ENCODE data around the gene INO80D. TPM values are rescaled to one million over a fixed set of nuclear protein-coding genes. Genes with fewer than 3 reads are reported as not detected.
"Not testable (repeated sequence)": the region's sequence is repeated elsewhere in the genome, so short reads cannot be mapped to it uniquely, and the experiment has no call there.

Gene INO80D, protein sequence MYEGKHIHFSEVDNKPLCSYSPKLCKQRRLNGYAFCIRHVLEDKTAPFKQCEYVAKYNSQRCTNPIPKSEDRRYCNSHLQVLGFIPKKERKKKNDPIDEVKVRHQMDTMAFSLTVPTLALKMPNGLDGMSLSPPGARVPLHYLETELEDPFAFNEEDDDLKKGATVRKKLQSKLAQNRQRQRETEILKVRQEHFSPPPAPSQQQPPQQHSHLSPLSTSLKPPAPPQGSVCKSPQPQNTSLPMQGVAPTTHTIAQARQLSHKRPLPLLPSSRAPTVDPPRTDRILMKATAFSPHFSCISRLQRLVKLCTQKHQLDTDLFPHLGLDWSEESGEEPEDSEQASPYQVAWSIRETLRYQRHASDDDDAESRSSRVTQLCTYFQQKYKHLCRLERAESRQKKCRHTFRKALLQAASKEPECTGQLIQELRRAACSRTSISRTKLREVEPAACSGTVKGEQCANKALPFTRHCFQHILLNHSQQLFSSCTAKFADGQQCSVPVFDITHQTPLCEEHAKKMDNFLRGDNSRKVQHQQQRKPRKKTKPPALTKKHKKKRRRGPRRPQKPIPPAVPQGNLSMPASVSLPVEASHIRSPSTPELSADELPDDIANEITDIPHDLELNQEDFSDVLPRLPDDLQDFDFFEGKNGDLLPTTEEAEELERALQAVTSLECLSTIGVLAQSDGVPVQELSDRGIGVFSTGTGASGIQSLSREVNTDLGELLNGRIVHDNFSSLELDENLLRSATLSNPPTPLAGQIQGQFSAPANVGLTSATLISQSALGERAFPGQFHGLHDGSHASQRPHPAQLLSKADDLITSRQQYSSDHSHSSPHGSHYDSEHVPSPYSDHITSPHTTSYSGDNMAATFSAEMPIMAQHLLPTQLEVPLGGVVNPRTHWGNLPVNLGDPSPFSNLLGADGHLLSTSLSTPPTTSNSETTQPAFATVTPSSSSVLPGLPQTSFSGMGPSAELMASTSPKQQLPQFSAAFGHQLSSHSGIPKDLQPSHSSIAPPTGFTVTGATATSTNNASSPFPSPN
- 3.9 and 5.1 TPM in 2 replicates for total RNA-seq (2014; rRNA removed; shearing (Covaris generic))

- peak; percentile 79 for DNase-seq (ENCODE audit: low spot score)
Measured at GRCh38 chr2:206085742-206086445, at the start of gene INO80D. Gene INO80D, minus strand, starts transcription at chr2:206086174. Its CDS starts 23,158 bp downstream, at chr2:206063016.

GRCh38 chr2:206127656-206128055, 41.7 kb upstream of the INO80D start:
- DNase-seq (ENCODE audit: low spot score): no peak

DNA sequence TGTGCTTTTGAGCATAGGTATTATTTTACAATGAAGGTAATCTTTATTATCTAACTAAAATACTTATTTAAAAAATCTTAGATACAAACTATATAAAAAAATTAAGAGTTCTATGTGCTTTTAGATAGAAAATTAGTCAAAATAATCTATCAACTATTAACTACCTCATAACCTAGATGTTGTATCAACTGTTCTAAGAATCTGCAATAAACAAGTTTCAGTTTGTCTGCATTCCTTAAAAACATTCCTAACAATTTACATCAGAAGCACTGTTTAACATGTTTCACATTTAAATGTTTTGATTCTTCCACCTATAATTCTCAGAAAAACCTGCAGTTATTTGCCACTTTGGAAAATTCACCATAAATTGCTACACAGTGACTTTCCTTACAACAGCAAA, 39.9 kb upstream of the INO80D start:
- DNase-seq (ENCODE audit: low spot score): no peak

DNA sequence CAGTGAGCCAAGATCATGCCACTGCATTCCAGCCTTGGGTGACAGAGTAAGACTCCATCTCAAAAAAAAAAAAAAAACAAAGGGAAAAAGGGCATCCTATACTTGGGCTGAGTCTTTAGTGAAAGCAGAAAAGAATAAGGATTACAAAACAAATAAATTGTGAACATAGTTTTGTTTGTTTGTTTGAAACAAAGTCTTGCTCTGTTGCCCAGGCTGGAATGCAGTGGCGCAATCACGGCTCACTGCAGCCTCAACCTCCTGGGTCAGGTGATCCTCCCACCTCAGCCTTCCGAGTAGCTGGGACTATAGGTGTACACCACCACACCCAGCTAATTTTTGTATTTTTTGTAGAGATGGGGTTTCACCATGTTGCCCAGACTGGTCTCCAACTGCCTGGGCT, 36.6 kb upstream of the INO80D start:
- DNase-seq (ENCODE audit: low spot score): not testable (repeated sequence)

- no peak for DNase-seq (ENCODE audit: low spot score)
Measured at GRCh38 chr2:206116278-206116677, 30.3 kb upstream of the INO80D start.

DNA sequence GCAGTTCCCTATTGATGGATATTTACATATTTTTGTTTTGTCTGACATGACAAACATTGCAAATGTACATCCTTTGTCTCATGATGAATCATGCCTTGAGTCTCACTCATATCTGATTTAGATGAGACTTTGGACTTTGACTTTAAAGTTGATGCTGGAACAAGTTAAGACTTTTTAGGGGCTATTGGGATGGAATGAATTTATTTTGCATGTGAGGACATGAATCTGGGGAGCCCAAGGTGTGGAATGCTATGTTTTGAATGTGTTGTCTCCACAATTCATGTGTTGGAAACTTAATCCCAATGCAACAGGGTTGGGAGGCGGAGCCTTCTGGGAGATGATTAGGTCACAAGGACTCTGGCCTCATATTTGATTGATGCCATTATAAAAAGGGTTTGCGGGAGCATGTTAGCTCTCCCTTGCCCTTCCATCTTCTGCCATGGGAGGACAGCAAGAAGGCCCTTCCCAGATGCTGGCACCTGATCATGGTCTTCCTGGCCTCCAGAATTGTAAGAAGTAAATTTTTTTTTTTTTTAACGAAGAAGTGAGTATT, 29.1 kb upstream of the INO80D start:
- no peak for DNase-seq (ENCODE audit: low spot score)

- no peak for DNase-seq (ENCODE audit: low spot score)
Measured at GRCh38 chr2:206112846-206113547, 27.0 kb upstream of the INO80D start.

DNA sequence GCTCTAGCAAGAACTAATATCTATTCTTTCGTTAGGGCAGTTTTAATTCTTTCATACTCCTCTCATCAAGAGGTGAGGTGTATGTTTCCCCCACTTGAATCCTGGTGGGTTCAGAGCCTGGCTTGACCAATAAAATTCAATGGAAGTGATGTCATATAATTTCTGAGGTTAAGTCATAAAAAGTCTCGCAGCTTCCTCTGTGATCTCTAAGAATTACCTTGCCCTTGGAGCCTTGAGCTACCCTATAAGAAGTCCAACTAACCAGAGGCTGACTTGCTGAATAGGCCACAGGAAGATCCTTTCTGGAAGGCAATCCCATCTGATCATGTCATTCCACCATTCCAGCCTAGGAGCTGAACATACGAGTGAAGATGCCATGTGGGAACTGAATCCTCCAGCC, 26.1 kb upstream of the INO80D start:
- no peak for DNase-seq (ENCODE audit: low spot score)

DNA sequence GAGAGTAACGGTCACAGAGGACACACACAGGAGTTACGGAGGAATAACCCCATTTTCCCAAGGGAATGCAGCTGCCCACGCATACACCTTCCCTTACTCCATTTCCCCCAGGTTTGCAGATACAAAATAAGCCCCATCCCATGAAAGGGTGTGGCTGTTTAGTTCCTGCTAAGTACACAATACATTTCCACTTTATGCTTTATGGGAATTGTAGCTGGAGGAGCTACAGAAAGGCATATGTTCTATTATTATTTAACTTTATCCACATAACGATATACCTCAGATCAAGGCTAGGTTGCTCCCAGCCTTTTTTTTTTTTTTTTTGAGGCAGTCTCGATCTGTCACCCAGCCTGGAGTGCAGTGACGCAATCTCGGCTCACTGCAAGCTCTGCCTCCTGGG, 22.7 kb upstream of the INO80D start:
- DNase-seq (ENCODE audit: low spot score): no peak

DNA sequence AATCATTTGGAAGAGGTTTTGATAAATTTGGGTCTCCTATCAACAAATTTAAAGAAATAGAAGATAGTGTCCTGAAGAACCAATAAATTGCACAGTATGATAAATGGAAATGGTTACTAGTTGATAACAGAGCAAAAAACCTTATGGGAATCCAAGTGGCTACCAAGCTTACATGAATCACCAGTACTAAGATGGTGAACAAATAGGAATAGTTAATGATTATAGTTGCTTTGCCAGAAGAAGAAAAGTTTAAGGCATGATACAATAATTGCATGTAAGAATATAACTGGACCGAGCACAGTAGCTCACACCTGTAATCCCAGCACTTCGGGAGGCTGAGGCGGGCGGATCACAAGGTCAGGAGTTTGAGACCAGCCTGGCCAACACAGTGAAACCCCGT, 19.6 kb upstream of the INO80D start:
- no peak for DNase-seq (ENCODE audit: low spot score)

GRCh38 chr2:206105038-206105437, 19.1 kb upstream of the INO80D start:
- DNase-seq (ENCODE audit: low spot score): no peak

GRCh38 chr2:206098872-206099271, 12.9 kb upstream of the INO80D start:
- not testable (repeated sequence) for DNase-seq (ENCODE audit: low spot score)

- no peak for DNase-seq (ENCODE audit: low spot score)
Measured at GRCh38 chr2:206098471-206098870, 12.5 kb upstream of the INO80D start.

DNA sequence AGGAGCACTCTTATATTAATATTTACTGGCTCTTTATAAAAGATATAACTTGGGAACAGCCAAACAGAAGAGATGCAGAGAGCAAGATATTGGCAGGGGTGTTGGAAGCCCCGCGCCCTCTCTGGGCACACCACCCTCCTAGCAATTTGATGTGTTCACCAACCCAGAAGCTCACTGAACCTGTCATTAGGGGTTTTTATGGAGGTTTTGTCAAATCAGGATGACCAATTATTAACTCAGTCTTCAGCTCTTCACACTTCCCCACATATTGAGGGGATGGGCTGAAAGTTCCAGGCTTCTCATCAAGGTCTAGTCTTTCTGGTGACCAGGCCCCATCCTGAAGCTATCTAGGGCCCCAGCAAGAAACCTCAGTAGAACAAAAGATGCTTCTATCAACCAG, 10.9 kb upstream of the INO80D start:
- DNase-seq (ENCODE audit: low spot score): no peak

- no peak for DNase-seq (ENCODE audit: low spot score)
Measured at GRCh38 chr2:206095536-206096332, 9.8 kb upstream of the INO80D start.

DNA sequence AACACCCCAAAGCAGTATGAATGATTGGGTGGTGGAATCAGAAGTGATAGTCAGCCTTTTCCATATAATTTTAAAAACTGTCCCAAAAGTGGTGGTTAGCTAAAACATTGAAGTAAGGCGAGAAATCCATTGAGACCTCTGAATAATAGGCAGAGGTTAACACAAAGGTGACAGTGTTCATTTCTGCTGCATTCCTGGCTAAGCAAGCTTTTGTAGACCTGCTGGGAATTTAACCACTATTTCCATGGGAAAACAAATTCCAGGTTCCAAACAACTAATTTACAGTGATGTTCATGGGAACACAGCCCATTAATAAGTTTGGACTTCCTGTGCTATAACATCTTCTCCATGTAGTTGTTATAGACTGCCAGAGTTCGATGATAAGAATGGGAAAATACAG, 6.3 kb upstream of the INO80D start:
- no peak for DNase-seq (ENCODE audit: low spot score)

DNA sequence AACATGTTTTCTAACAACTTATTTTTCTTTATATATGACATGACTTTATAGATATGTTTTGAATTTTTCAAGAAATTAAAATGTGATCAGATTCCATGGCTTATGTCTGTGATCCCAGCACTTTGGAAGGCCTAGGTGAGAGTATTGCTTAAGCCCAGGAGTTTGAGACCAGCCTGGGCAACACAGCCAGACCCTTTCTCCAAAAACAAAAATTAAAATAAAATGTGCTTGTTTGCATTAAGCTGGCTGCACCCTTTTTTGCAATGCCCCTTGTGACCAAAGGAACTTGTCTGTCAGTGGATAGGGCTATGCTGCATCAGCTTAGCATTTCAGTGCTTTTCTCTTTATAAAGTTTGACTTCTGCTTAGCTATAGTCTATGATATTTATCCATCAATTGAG, 2.3 kb upstream of the INO80D start:
- DNase-seq (ENCODE audit: low spot score): no peak

GRCh38 chr2:206086716-206087350, 859 bp upstream of the INO80D start:
- peak; percentile 24 for DNase-seq (ENCODE audit: low spot score)

Data from HT-29 (cell line).